NT2/D1 (cell line): ENCODE results near the gene ZYX.

Experiments used
- YY1 ChIP-seq: IDR thresholded peaks from 2 replicates; pipeline ENCODE4 v1.6.1; 2011; ENCODE audit not compliant: insufficient read length, insufficient read depth
- ZNF274 ChIP-seq: IDR thresholded peaks from 2 replicates; pipeline ENCODE4 v1.6.1; 2011; ENCODE audit warnings: mild to moderate bottlenecking, low read depth, low read length

DNA sequence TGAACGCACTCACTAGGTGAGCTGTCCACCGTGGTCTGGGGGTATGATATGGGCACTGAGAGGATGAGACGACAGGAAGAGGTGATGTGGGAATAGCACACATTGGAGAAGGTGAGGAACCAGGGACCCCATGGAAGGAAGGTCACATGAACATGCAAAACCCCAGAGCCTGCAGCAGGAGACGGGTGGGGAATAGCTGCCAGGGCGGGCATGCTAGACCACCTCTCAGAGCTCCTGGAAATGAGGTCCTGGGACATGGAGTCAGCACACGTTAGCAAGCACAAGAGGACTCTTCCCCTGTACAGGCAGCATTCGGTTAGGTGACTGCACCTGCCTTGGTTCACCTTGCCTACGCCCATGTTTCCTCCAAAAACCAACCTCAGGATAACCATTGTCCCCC, 26.8 kb upstream of the ZYX start:
- TF ChIP-seq YY1 (no peak), ZNF274 (no peak)
